DMS 273 (cell line): ENCODE results near the gene ZFYVE27.

Experiments used
- DNase-seq: peaks from one replicate; lab custom pipeline; 2025; ENCODE audit not compliant: unreplicated experiment; lab: John Stamatoyannopoulos, UW

The ZFYVE27 gene

GRCh38 chr10:97785731-97786130, 48.8 kb downstream of the ZFYVE27 start:
- DNase-seq: no peak

- DNase-seq: peak; percentile 59
Measured at GRCh38 chr10:97788552-97789442, 51.9 kb downstream of the ZFYVE27 start.

- DNase-seq: no peak
Measured at GRCh38 chr10:97789770-97790397, 53.0 kb downstream of the ZFYVE27 start.

- DNase-seq: peak; percentile 78
Measured at GRCh38 chr10:97791824-97792721, 55.1 kb downstream of the ZFYVE27 start.

GRCh38 chr10:97795886-97796285, 59.0 kb downstream of the ZFYVE27 start:
- DNase-seq: no peak

GRCh38 chr10:97796651-97797050, 59.7 kb downstream of the ZFYVE27 start:
- no peak for DNase-seq

- DNase-seq: no peak
Measured at GRCh38 chr10:97798958-97799610, 62.2 kb downstream of the ZFYVE27 start.

GRCh38 chr10:97800474-97800873, 63.5 kb downstream of the ZFYVE27 start:
- no peak for DNase-seq

GRCh38 chr10:97801422-97801821, 64.5 kb downstream of the ZFYVE27 start:
- DNase-seq: no peak

GRCh38 chr10:97805096-97805884, 68.4 kb downstream of the ZFYVE27 start:
- DNase-seq: no peak

- DNase-seq: no peak
Measured at GRCh38 chr10:97805949-97806348, 69.0 kb downstream of the ZFYVE27 start.

- no peak for DNase-seq
Measured at GRCh38 chr10:97810446-97810845, 73.5 kb downstream of the ZFYVE27 start.
